GM18511 (cell line): Measurements from ENCODE around the gene OTOG.
"Not testable (repeated sequence)": the region's sequence is repeated elsewhere in the genome, so short reads cannot be mapped to it uniquely, and the experiment has no call there.

ENCODE experiments used
- ATAC-seq: cut with Tn5 transposase; IDR thresholded peaks from one replicate; pipeline ENCODE4 v1.9.1; 2021; ENCODE audit warnings: mild to moderate bottlenecking, moderate library complexity; ENCODE audit not compliant: unreplicated experiment

OTOG gene

GRCh38 chr11:17612221-17613188 lies 65.4 kb downstream of the OTOG start:
- ATAC-seq, result no peak

GRCh38 chr11:17613428-17613962 lies 66.4 kb downstream of the OTOG start:
- no peak for ATAC-seq

GRCh38 chr11:17613983-17614382 lies 66.9 kb downstream of the OTOG start:
- ATAC-seq, result no peak

GRCh38 chr11:17622711-17623110 lies 75.7 kb downstream of the OTOG start:
- not testable (repeated sequence) for ATAC-seq

GRCh38 chr11:17629113-17629512 lies 82.1 kb downstream of the OTOG start:
- ATAC-seq, result no peak

DNA sequence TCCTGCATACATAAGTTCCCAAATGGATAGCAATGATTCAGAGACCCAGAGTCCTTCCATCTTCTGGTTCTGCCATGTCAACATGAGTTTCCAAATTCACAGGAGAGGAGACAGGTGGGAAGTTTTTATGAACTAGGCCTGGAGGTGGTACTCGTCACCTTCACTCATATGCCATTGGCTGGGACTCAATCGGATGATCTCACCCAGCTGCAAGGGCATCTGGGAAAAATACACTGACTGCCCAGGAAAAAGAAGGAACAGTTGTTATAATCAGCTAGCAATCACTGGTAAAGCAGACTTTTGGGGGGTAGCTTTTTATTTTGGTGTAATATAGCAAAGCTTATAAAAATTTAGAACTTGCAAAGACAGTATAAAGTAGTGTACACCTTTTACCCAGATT lies 83.9 kb downstream of the OTOG start:
- no peak for ATAC-seq

GRCh38 chr11:17631702-17632365 lies 84.8 kb downstream of the OTOG start:
- ATAC-seq, result no peak

GRCh38 chr11:17633279-17633986 lies 86.4 kb downstream of the OTOG start:
- no peak for ATAC-seq

GRCh38 chr11:17633987-17634775 lies 87.1 kb downstream of the OTOG start:
- no peak for ATAC-seq

DNA sequence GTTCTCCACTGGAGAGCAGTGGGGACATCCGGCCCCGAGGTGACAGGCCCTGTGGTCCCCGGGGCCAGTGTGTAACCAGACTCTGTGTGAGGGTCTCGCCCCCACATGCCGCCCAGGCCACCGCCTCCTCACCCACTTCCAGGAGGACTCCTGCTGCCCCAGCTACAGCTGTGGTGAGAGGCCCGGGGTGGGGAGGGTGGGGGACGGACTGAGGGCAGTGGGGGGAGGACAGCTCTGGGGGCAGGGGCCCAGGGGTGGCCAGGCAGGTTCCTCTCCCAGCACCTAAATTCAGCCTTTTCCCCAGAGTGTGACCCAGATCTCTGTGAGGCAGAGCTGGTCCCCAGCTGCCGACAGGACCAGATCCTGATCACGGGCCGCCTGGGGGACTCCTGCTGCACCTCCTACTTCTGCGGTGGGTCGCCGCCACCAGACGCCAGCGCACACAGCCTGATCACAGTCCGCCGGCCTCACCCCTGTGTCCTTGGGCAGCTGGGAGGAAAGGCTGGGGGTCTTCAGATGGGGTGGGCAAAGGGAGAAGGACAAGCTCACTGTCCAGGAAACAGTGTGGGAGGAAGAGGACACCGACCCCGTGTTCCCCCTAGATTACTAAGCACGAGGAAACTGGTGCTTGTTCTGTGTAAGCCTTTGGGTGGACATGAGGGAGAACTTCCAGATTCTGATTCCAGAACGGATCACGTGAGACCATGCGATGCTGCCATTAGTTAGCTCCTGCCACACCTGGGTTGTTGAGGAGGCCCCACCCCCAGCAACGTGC lies 87.9 kb downstream of the OTOG start:
- ATAC-seq, result no peak

- no peak for ATAC-seq
These were observed 88.5 kb downstream of the OTOG start for GRCh38 chr11:17635551-17635938.

GRCh38 chr11:17636721-17637120 lies 89.7 kb downstream of the OTOG start:
- ATAC-seq, result no peak

- no peak for ATAC-seq
These were observed 90.8 kb downstream of the OTOG start for GRCh38 chr11:17637901-17638300.

- ATAC-seq, result no peak
These were observed 91.3 kb downstream of the OTOG start for GRCh38 chr11:17638311-17638710.

- ATAC-seq, result no peak
These were observed 92.0 kb downstream of the OTOG start for GRCh38 chr11:17639091-17639490.

DNA sequence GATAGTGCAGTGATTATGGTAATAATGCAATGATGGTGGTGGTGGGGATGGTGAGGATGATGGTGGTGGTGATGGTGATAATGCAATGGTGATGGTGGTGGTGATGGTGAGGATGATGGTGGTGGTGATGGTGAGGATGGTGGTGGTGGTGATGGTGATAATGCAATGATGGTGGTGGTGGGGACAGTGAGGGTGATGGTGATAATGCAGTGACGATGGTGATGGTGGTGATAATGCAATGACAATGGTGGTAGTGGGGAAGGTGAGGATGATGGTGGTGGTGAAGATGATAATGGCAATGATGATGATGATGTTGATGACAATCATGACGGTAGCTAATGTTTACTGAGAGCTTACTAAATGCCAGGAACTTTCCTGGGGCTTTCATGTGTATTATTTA lies 92.7 kb downstream of the OTOG start:
- ATAC-seq, result no peak

- no peak for ATAC-seq
These were observed 93.6 kb downstream of the OTOG start for GRCh38 chr11:17640493-17641164.

GRCh38 chr11:17641792-17642350 lies 94.8 kb downstream of the OTOG start:
- ATAC-seq, result no peak

DNA sequence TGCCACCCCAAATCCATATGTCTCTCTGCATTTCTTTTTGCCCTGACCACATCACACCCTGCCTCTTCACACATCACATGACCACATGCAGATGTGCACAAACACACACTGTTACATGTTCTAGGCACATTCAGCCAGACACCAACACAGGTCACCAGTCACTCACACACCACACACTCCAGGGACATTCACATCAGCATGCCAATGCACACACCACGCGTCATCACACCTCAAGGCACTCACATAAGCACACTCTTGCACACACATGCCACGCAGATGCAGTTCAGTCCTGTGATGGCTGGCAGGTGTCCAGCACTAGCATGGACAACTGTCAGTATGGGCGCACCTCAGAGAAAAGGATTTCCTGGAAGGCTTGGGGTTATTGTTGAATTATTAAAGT lies 95.3 kb downstream of the OTOG start:
- ATAC-seq, result no peak
